Nephron (organoid): ENCODE results near the gene C5orf15.

Experiments
- H3K27ac Mint-ChIP-seq, 3 experiments: 2 replicates each; pipeline ENCODE4 v1.8.0; 2020; ENCODE audit warnings: mixed read lengths in 3 of 3, mild to moderate bottlenecking in 2 of 3, moderate library complexity in 1 of 3
- H3K27me3 Mint-ChIP-seq: 2 replicates; pipeline ENCODE4 v1.8.0; 2021; ENCODE audit warnings: low read depth, mild to moderate bottlenecking, moderate library complexity, mixed read lengths
- H3K36me3 Mint-ChIP-seq: 2 replicates; pipeline ENCODE4 v1.8.0; 2020; ENCODE audit warnings: low read depth, mixed read lengths
- H3K4me1 Mint-ChIP-seq: 2 replicates; pipeline ENCODE4 v1.8.0; 2020; ENCODE audit warnings: mixed read lengths
- H3K4me3 Mint-ChIP-seq, 3 experiments: 2 replicates each; pipeline ENCODE4 v1.8.0; 2020; ENCODE audit warnings: mild to moderate bottlenecking in 3 of 3, mixed read lengths in 3 of 3, moderate library complexity in 2 of 3
- H3K9me3 Mint-ChIP-seq: 2 replicates; pipeline ENCODE4 v1.8.0; 2020; ENCODE audit warnings: mixed read lengths
- TF ChIP-seq, protein P1 (sequence below), 3 experiments: fragments of 200-600 bp; sonication (generic); IDR thresholded peaks; one replicate each; pipeline ENCODE4 v1.5.0; 2021; ENCODE audit warnings: antibody characterized with exemption in 3 of 3; ENCODE audit not compliant: unreplicated experiment in 3 of 3

C5orf15 gene

GRCh38 chr5:133992429-133993155 lies 24.2 kb upstream of the C5orf15 start:
- Mint-ChIP-seq H3K4me3 (peak overlapping the region in 1 of 3 experiments; percentile 4), H3K36me3 (peaks cover 33% of the 10 kb centered on the region), H3K27ac (peak overlapping the region; percentile 41 to 74 (median 46)), H3K27me3 (no peaks in the 10 kb centered on the region), H3K4me1 (peaks cover 58% of the 10 kb centered on the region), H3K9me3 (no peaks in the 10 kb centered on the region)
- TF ChIP-seq, protein P1, sequence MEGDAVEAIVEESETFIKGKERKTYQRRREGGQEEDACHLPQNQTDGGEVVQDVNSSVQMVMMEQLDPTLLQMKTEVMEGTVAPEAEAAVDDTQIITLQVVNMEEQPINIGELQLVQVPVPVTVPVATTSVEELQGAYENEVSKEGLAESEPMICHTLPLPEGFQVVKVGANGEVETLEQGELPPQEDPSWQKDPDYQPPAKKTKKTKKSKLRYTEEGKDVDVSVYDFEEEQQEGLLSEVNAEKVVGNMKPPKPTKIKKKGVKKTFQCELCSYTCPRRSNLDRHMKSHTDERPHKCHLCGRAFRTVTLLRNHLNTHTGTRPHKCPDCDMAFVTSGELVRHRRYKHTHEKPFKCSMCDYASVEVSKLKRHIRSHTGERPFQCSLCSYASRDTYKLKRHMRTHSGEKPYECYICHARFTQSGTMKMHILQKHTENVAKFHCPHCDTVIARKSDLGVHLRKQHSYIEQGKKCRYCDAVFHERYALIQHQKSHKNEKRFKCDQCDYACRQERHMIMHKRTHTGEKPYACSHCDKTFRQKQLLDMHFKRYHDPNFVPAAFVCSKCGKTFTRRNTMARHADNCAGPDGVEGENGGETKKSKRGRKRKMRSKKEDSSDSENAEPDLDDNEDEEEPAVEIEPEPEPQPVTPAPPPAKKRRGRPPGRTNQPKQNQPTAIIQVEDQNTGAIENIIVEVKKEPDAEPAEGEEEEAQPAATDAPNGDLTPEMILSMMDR (IDR thresholded peaks at IDR 0.05; ENCODE audit: unreplicated experiment in 3 of 3), result no peak

GRCh38 chr5:133991171-133991910 lies 22.9 kb upstream of the C5orf15 start:
- no peak overlapping the region for H3K4me3 Mint-ChIP-seq
- no peaks in the 10 kb centered on the region for H3K9me3 Mint-ChIP-seq
- H3K27ac Mint-ChIP-seq, result peak overlapping the region; percentile 56 to 88 (median 77)
- TF ChIP-seq, protein P1 (IDR thresholded peaks at IDR 0.05; ENCODE audit: unreplicated experiment in 3 of 3), result no peak
- H3K36me3 Mint-ChIP-seq, result peaks cover 43% of the 10 kb centered on the region
- no peaks in the 10 kb centered on the region for H3K27me3 Mint-ChIP-seq
- H3K4me1 Mint-ChIP-seq, result peaks cover 51% of the 10 kb centered on the region

DNA sequence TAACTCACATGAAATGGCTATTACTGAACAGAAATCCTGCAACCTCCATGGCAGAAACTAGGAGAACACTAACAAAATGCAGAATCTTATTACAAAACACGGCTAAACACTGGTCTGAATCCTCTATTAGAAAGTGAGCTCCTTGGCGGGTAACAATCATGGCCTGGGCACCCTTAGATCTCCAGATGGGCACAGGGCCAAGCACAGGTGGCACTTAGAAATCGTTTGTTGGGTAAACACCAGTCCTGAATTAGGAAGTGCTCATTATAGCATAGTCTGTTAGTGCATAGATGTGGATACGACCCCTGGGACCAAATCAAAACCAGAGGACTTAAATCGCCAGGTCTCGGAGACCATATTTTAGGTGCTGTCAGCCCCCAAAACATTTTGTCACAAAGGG lies 22.0 kb upstream of the C5orf15 start:
- TF ChIP-seq, protein P1 (IDR thresholded peaks at IDR 0.05; ENCODE audit: unreplicated experiment in 3 of 3), result no peak
- no peaks in the 10 kb centered on the region for H3K27me3 Mint-ChIP-seq
- H3K27ac Mint-ChIP-seq, result peak overlapping the region in 1 of 3 experiments; percentile 88
- H3K4me1 Mint-ChIP-seq, result peaks cover 46% of the 10 kb centered on the region
- peaks cover 52% of the 10 kb centered on the region for H3K36me3 Mint-ChIP-seq
- no peaks in the 10 kb centered on the region for H3K9me3 Mint-ChIP-seq
- no peak overlapping the region for H3K4me3 Mint-ChIP-seq

- Mint-ChIP-seq H3K4me1 (peaks cover 10% of the 10 kb centered on the region), H3K27me3 (no peaks in the 10 kb centered on the region), H3K27ac (no peak overlapping the region), H3K9me3 (no peaks in the 10 kb centered on the region), H3K36me3 (peaks cover 66% of the 10 kb centered on the region), H3K4me3 (no peak overlapping the region)
- TF ChIP-seq, protein P1 (IDR thresholded peaks at IDR 0.05; ENCODE audit: unreplicated experiment in 3 of 3), result no peak
Observed at GRCh38 chr5:133985540-133986180, 17.2 kb upstream of the C5orf15 start.

GRCh38 chr5:133983674-133984073 lies 15.2 kb upstream of the C5orf15 start:
- Mint-ChIP-seq H3K4me3 (no peak overlapping the region), H3K9me3 (no peaks in the 10 kb centered on the region), H3K27me3 (no peaks in the 10 kb centered on the region), H3K4me1 (peaks cover 18% of the 10 kb centered on the region), H3K36me3 (peaks cover 59% of the 10 kb centered on the region), H3K27ac (no peak overlapping the region)
- TF ChIP-seq, protein P1 (IDR thresholded peaks at IDR 0.05; ENCODE audit: unreplicated experiment in 3 of 3), result no peak
